Hepatocyte (in vitro differentiated cells): ENCODE data around the gene MAD1L1. TPM values are rescaled to one million over a fixed set of nuclear protein-coding genes. Genes with fewer than 3 reads are reported as not detected.
"Not testable (repeated sequence)": the region's sequence is repeated elsewhere in the genome, so short reads cannot be mapped to it uniquely, and the experiment has no call there.

ENCODE experiments used
- DNase-seq: peaks from one replicate; pipeline ENCODE4 v3.0.0-alpha.2; 2016; ENCODE audit warnings: low spot score
- H2AFZ ChIP-seq: fragments of 200-600 bp; sonication (generic); 2 replicates; pipeline ENCODE4 v1.6.0; 2016; ENCODE audit warnings: antibody characterized with exemption, mild to moderate bottlenecking
- H3K27ac ChIP-seq: fragments of 200-600 bp; sonication (generic); 2 replicates; pipeline ENCODE4 v1.5.1; 2016; ENCODE audit warnings: mild to moderate bottlenecking
- H3K27me3 ChIP-seq: fragments of 200-600 bp; sonication (generic); 2 replicates; pipeline ENCODE4 v1.6.1; 2016
- H3K36me3 ChIP-seq: fragments of 200-600 bp; sonication (generic); replicated peaks from 2 replicates; pipeline ENCODE4 v1.5.1; 2016; ENCODE audit warnings: low read depth; ENCODE audit not compliant: insufficient read depth
- H3K4me1 ChIP-seq: fragments of 200-600 bp; sonication (generic); 2 replicates; pipeline ENCODE4 v1.5.1; 2016; ENCODE audit warnings: mild to moderate bottlenecking, moderate library complexity; ENCODE audit not compliant: insufficient read depth
- H3K4me2 ChIP-seq: fragments of 200-600 bp; sonication (generic); 2 replicates; pipeline ENCODE4 v1.6.0; 2016
- H3K4me3 ChIP-seq: fragments of 200-600 bp; sonication (generic); 2 replicates; pipeline ENCODE4 v1.5.1; 2016; ENCODE audit warnings: mild to moderate bottlenecking
- H3K79me2 ChIP-seq: fragments of 200-600 bp; sonication (generic); 2 replicates; pipeline ENCODE4 v1.6.0; 2017; ENCODE audit warnings: mild to moderate bottlenecking
- H3K9me2 ChIP-seq: fragments of 200-600 bp; sonication (generic); replicated peaks from 2 replicates; pipeline ENCODE4 v1.6.0; 2017; ENCODE audit warnings: mild to moderate bottlenecking; ENCODE audit not compliant: insufficient read depth
- H3K9me3 ChIP-seq: fragments of 200-600 bp; sonication (generic); 2 replicates; pipeline ENCODE4 v1.5.1; 2016; ENCODE audit warnings: low read depth, mild to moderate bottlenecking
- H4K20me1 ChIP-seq: fragments of 200-600 bp; sonication (generic); 2 replicates; pipeline ENCODE4 v1.6.0; 2016; ENCODE audit warnings: mild to moderate bottlenecking; ENCODE audit not compliant: insufficient read depth, poor library complexity, severe bottlenecking
- EZH2 ChIP-seq: fragments of 200-600 bp; sonication (generic); IDR thresholded peaks from 2 replicates; pipeline ENCODE4 v1.6.1; 2016; ENCODE audit warnings: antibody characterized with exemption, mild to moderate bottlenecking, borderline replicate concordance
- EZH2phosphoT487 ChIP-seq: fragments of 200-600 bp; sonication (generic); IDR thresholded peaks from one replicate; pipeline ENCODE4 v1.6.1; 2018; ENCODE audit warnings: antibody characterized with exemption, mild to moderate bottlenecking, low read depth, moderate library complexity; ENCODE audit not compliant: unreplicated experiment, severe bottlenecking
- WGBS: methylation state at CpG from one replicate; pipeline ENCODE4 v1.1.6; 2016; ENCODE audit warnings: low lambda C conversion rate; ENCODE audit errors: missing lambda C conversion rate; 5-methylcytosine and 5-hydroxymethylcytosine counted together
- polyA plus RNA-seq: library from polyadenylated mRNA; unstranded; fragments of >200 nt; fragmentation: Nextera tagmentation; extraction: Ambion mirVana; gene quantifications from 2 replicates; pipeline ENCODE4 v1.2.1, GENCODE V29; 2016
- total RNA-seq: library from RNA; depleted of rRNA; stranded (reverse); fragments of >200 nt; gene quantifications from 2 replicates; pipeline ENCODE4 v1.2.3, GENCODE V29; 2014
- TF ChIP-seq, protein P1 (sequence below): fragments of 200-600 bp; sonication (generic); IDR thresholded peaks from 2 replicates; pipeline ENCODE4 v1.5.1; 2016; ENCODE audit warnings: antibody characterized with exemption, mild to moderate bottlenecking; ENCODE audit not compliant: poor library complexity

MAD1L1 gene
- total and polyA plus RNA-seq, 2 experiments from 2014 or later: 30.7 to 31.0 TPM

DNA sequence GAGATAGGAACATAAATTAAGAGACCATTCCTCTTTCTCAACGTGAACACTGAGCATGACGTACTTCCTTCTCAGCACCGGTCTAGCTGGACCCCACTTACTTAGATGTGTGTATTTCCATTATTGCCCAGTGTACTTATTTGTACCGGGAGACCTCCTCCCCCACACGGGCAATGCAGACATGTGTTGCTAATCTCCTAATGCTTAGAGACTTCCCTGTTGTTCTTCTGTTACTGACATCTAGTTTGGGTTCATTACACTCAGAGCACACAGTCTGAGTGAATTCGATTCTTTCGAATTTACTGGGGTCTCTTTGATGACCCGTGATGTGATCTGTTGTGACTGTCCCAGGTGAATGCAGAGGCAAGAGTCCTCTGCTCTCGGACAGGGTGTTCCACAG, 260.0 kb downstream of the MAD1L1 start:
- no peak for DNase-seq
- Histone ChIP-seq H3K4me3 (no peak overlapping the region), H4K20me1 (no peaks in the 10 kb centered on the region), H3K4me1 (no peaks in the 10 kb centered on the region), H3K36me3 (no peaks in the 10 kb centered on the region), H3K4me2 (no peak overlapping the region), H3K9me2 (no peaks in the 10 kb centered on the region), H3K9me3 (no peaks in the 10 kb centered on the region), H3K27me3 (no peaks in the 10 kb centered on the region), H3K27ac (no peak overlapping the region), H3K79me2 (no peaks in the 10 kb centered on the region), H2AFZ (no peak overlapping the region)
- TF ChIP-seq, protein P1, sequence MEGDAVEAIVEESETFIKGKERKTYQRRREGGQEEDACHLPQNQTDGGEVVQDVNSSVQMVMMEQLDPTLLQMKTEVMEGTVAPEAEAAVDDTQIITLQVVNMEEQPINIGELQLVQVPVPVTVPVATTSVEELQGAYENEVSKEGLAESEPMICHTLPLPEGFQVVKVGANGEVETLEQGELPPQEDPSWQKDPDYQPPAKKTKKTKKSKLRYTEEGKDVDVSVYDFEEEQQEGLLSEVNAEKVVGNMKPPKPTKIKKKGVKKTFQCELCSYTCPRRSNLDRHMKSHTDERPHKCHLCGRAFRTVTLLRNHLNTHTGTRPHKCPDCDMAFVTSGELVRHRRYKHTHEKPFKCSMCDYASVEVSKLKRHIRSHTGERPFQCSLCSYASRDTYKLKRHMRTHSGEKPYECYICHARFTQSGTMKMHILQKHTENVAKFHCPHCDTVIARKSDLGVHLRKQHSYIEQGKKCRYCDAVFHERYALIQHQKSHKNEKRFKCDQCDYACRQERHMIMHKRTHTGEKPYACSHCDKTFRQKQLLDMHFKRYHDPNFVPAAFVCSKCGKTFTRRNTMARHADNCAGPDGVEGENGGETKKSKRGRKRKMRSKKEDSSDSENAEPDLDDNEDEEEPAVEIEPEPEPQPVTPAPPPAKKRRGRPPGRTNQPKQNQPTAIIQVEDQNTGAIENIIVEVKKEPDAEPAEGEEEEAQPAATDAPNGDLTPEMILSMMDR: no peak
- TF ChIP-seq EZH2: no peak
- TF ChIP-seq EZH2phosphoT487: no peak
- WGBS: 76% methylated on average over 9 of the region's 9 CpGs

DNA sequence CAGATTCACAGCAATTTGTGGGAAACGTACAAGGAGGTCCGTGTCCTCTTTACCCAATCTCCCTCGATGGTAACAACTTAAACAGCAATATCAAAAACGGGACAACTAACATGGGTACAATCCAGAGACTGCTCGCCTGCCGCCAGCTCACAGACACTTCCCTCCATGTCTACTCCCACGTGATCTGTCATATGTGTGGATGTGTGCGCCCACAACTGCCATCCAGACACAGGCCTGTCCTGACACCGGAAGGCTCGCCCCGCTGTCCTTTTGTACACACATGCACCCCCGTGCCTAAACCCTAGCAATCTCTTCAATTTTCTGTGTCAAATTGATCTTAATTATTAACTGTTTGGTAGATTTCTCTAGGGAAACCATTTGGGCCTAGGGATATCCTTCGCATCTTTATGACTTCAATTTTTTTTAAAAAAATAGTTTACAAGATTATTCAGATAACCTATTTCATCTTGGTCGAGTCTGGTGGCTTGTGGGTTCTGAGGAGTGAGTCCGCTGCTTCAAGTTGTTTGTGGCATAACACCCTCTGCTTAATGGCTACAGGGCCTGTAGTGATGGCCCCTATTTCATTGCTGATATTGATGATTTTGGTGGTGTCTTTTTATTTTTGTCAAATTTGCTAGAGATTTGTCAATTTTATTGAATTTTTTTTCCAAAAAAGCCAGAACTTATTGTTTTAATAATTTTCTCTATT, 260.6 kb downstream of the MAD1L1 start:
- H3K4me3 ChIP-seq: no peak overlapping the region
- 93% methylated on average over 15 of the region's 15 CpGs for WGBS
- H3K4me2 ChIP-seq: no peak overlapping the region
- H3K4me1 ChIP-seq: no peaks in the 10 kb centered on the region
- no peak overlapping the region for H2AFZ ChIP-seq
- TF ChIP-seq EZH2: no peak
- TF ChIP-seq, protein P1: no peak
- TF ChIP-seq EZH2phosphoT487: no peak
- H4K20me1 ChIP-seq: no peaks in the 10 kb centered on the region
- no peaks in the 10 kb centered on the region for H3K79me2 ChIP-seq
- H3K27ac ChIP-seq: no peak overlapping the region
- DNase-seq: no peak
- no peaks in the 10 kb centered on the region for H3K9me2 ChIP-seq
- H3K27me3 ChIP-seq: no peaks in the 10 kb centered on the region
- no peaks in the 10 kb centered on the region for H3K36me3 ChIP-seq
- no peaks in the 10 kb centered on the region for H3K9me3 ChIP-seq

DNA sequence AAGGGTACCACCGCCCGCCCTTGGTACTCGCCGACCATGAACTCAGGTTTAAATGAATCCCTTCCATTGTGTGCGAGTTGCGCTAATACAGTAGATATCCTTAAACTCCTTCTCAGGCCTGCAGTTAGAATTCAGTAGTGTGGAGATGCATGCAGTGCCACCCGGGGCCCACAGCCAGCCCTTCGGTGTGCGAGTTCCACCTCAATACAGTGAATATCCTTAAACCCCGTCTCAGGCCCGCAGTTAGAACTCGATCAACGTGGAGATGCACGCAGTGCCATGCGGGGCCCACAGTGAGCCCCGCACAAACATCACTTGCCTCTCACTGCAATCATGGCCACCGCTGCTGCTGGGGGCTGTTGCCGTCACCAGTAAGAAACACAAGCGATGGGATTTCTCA, 261.9 kb downstream of the MAD1L1 start:
- no peak overlapping the region for H3K4me2 ChIP-seq
- no peak overlapping the region for H2AFZ ChIP-seq
- no peaks in the 10 kb centered on the region for H3K36me3 ChIP-seq
- H3K9me3 ChIP-seq: no peaks in the 10 kb centered on the region
- no peaks in the 10 kb centered on the region for H3K9me2 ChIP-seq
- no peaks in the 10 kb centered on the region for H4K20me1 ChIP-seq
- DNase-seq: no peak
- H3K27me3 ChIP-seq: no peaks in the 10 kb centered on the region
- H3K79me2 ChIP-seq: no peaks in the 10 kb centered on the region
- no peak overlapping the region for H3K4me3 ChIP-seq
- TF ChIP-seq, protein P1: no peak
- no peak for TF ChIP-seq EZH2
- no peak for TF ChIP-seq EZH2phosphoT487
- H3K27ac ChIP-seq: no peak overlapping the region
- WGBS: 96% methylated on average over 19 of the region's 19 CpGs
- no peaks in the 10 kb centered on the region for H3K4me1 ChIP-seq

DNA sequence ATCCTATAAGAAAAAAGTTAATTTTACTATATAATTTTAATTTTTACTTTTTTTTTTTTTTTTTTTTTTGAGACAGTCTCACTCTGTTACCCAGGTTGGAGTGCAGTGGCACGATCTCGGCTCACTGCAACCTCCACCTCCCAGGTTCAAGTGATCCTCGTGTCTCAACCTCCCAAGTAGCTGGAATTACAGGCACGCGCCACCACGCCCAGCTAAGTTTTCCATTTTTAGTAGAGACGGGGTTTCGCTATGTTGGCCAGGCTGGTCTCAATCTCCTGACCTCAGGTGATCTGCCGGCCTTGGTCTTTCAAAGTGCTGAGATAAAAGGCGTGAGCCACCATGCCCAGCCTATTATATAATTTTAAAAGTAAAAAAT, 262.5 kb downstream of the MAD1L1 start:
- H2AFZ ChIP-seq, DNase-seq, H3K79me2 ChIP-seq, H3K9me3 ChIP-seq, H3K4me2 ChIP-seq, H4K20me1 ChIP-seq, H3K4me3 ChIP-seq, H3K4me1 ChIP-seq, H3K27ac ChIP-seq, H3K27me3 ChIP-seq, H3K9me2 ChIP-seq, H3K36me3 ChIP-seq: not testable (repeated sequence)
- WGBS: 96% methylated on average over 10 of the region's 10 CpGs
